ENCODE results near the gene SSPN.

DNA sequence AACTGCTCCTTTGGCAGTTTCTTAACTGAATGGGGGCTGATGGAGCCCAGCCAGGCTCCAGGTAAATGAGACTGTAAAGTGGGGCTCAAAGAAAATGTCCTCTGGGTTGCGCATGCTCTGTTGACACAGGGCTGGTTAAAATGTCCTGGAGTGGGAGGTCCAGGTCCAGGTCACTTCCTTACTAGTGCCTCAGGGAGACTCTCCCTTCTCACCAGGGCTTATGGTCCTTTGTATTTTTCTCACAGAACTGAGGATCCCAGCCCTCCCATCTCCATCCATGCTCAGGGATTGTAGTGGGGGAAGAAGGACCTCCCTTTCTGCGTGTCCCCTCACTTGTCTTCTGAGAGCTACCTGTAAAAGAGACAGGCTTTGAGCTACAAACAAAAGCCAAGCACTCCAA, 77.5 kb downstream of the SSPN start:
- TF ChIP-seq POLR2A (IDR thresholded peaks at IDR 0.05) (no peak), EP300 (IDR thresholded peaks at IDR 0.05) (no peak)
